Activated CD4-positive, alpha-beta T cell treated with anti-CD3 and anti-CD28 coated beads, Interleukin-2, amount 10 ng/mL, durations not matched to agents 24 days and 14 days (primary cell): ENCODE data around the gene HEMGN. TPM values are rescaled to one million over a fixed set of nuclear protein-coding genes. Genes with fewer than 3 reads are reported as not detected.

Source experiments
- DNase-seq: peaks from one replicate; pipeline ENCODE4 v3.0.0; 2022
- H3K27ac Mint-ChIP-seq: one replicate; pipeline ENCODE4 v1.8.0; 2022; ENCODE audit warnings: mild to moderate bottlenecking, mixed read lengths
- H3K27me3 Mint-ChIP-seq: one replicate; pipeline ENCODE4 v1.8.0; 2022; ENCODE audit warnings: mixed read lengths
- H3K36me3 Mint-ChIP-seq: one replicate; pipeline ENCODE4 v1.8.0; 2022; ENCODE audit warnings: low read depth, mild to moderate bottlenecking, mixed read lengths
- H3K4me1 Mint-ChIP-seq: one replicate; pipeline ENCODE4 v1.8.0; 2021; ENCODE audit warnings: mixed read lengths
- H3K4me3 Mint-ChIP-seq: one replicate; pipeline ENCODE4 v1.8.0; 2022; ENCODE audit warnings: mild to moderate bottlenecking, moderate library complexity, mixed read lengths
- H3K9me3 Mint-ChIP-seq: one replicate; pipeline ENCODE4 v1.8.0; 2021; ENCODE audit warnings: mixed read lengths
- intact Hi-C: fragments of 100-400 bp; cut with micrococcal nuclease; formaldehyde crosslinking; loops from one replicate; pipeline ENCODE4 v1.15.1; 2023
- total RNA-seq: library from RNA; stranded (reverse); gene quantifications from 2 replicates; pipeline ENCODE4 v1.2.3, GENCODE V29; 2022

The HEMGN gene
- total RNA-seq, 1 donor from 2014 or later: 0.54 TPM

DNA sequence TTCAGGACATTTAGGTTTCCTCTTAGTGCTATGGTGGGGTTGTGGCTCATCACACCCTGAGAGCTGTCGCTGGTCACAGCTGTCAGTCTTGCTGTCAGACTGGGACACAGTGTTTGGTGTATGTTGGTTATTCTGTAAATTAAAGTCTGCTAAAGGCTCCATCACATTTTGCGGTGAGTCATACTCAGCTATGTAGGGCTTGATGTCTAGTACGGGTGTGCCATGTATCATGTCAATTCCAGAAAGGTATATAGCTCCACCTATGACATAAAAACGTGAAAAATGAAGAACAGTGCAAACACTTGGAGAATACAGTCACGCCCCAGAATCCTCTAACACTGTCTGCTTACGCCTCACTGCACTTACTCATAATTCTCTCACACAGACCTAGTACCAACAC lies 27.6 kb downstream of the HEMGN start:
- Mint-ChIP-seq H3K4me1 (peaks cover 45% of the 10 kb centered on the region), H3K9me3 (peaks cover 4% of the 10 kb centered on the region), H3K27me3 (no peaks in the 10 kb centered on the region), H3K4me3 (no peak overlapping the region), H3K36me3 (peaks cover 63% of the 10 kb centered on the region), H3K27ac (peak overlapping the region; percentile 55)
- no peak for DNase-seq
- intact Hi-C loops: no loop called here

GRCh38 chr9:97908705-97909104 lies 29.3 kb downstream of the HEMGN start:
- Mint-ChIP-seq H3K4me1 (peaks cover 52% of the 10 kb centered on the region), H3K9me3 (peaks cover 4% of the 10 kb centered on the region), H3K36me3 (peaks cover 55% of the 10 kb centered on the region), H3K27ac (peak overlapping the region; percentile 46), H3K4me3 (peak overlapping the region; percentile 36), H3K27me3 (no peaks in the 10 kb centered on the region)
- intact Hi-C loops: loop anchor here (5.0 to 10.0 kb wide), 2 partner anchors 104 to 211 kb away; partner anchors contain the start of gene XPA
- no peak for DNase-seq

GRCh38 chr9:97907632-97908031 lies 30.3 kb downstream of the HEMGN start:
- H3K36me3 Mint-ChIP-seq: peaks cover 49% of the 10 kb centered on the region
- intact Hi-C loops: loop anchor here (5.0 to 10.0 kb wide), 2 partner anchors 103 to 210 kb away; partner anchors contain the start of gene XPA

DNA sequence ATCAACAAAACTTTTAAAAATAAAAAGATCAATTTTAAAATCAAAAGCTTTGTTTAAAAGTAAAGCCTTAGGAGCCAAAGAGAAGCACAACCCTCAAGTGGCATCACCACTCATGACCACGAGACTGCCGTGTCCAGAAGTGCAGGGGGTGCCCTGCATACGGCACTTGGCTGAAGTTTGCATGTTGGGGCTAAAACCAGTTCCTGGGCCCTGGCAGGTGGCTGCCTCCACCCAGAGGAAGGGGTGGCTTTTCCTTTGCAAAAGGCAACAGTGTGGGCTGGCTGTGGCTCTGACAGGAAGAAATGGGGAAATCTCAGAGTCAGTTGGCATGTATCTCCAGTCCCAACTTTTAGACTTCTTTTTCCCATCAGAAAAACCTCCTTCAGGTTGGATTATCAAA lies 30.9 kb downstream of the HEMGN start:
- peaks cover 4% of the 10 kb centered on the region for H3K9me3 Mint-ChIP-seq
- peak; percentile 81 for DNase-seq
- intact Hi-C loops: loop anchor here (5.0 to 10.0 kb wide), 2 partner anchors 102 to 210 kb away; partner anchors contain the start of gene XPA
- H3K27me3 Mint-ChIP-seq: no peaks in the 10 kb centered on the region
- H3K4me1 Mint-ChIP-seq: peaks cover 60% of the 10 kb centered on the region
- peaks cover 43% of the 10 kb centered on the region for H3K36me3 Mint-ChIP-seq
- peak overlapping the region; percentile 49 for H3K27ac Mint-ChIP-seq
- H3K4me3 Mint-ChIP-seq: no peak overlapping the region

More at GRCh38 chr9:97907632-97908031, 30.3 kb downstream of the HEMGN start:
- peak overlapping the region; percentile 22 for H3K27ac Mint-ChIP-seq
- H3K9me3 Mint-ChIP-seq: peaks cover 4% of the 10 kb centered on the region
- H3K27me3 Mint-ChIP-seq: no peaks in the 10 kb centered on the region
- peaks cover 57% of the 10 kb centered on the region for H3K4me1 Mint-ChIP-seq
- DNase-seq: peak; percentile 57
- peak overlapping the region; percentile 20 for H3K4me3 Mint-ChIP-seq

GRCh38 chr9:97906236-97906831 lies 31.6 kb downstream of the HEMGN start:
- peak; percentile 81 for DNase-seq
- no peaks in the 10 kb centered on the region for H3K27me3 Mint-ChIP-seq
- peaks cover 4% of the 10 kb centered on the region for H3K9me3 Mint-ChIP-seq
- H3K4me3 Mint-ChIP-seq: peak overlapping the region; percentile 78
- intact Hi-C loops: loop anchor here (5.0 to 10.0 kb wide), 2 partner anchors 102 to 209 kb away; partner anchors contain the start of gene XPA
- peak overlapping the region; percentile 93 for H3K27ac Mint-ChIP-seq
- peaks cover 66% of the 10 kb centered on the region for H3K4me1 Mint-ChIP-seq
- peaks cover 41% of the 10 kb centered on the region for H3K36me3 Mint-ChIP-seq

DNA sequence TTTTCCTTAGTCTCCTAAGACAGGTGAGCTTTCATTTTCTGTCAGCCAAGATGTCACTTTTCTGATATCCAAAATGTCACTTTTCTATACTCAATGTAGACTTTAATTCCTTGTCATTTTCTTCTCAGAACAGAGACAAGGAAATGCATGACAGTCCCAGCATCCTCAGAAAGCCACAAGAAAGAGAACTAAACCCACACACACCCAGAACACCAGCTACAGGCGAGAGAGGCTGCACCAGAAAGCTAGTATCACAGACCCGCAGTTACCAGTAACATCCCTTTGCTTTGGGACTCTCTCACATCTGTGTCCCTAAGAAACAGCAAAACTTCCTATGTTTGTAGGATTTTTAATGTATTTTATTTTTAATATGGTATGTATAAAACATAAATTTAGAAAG lies 32.7 kb downstream of the HEMGN start:
- H3K27me3 Mint-ChIP-seq: no peaks in the 10 kb centered on the region
- peaks cover 34% of the 10 kb centered on the region for H3K36me3 Mint-ChIP-seq
- peak overlapping the region; percentile 90 for H3K27ac Mint-ChIP-seq
- peaks cover 59% of the 10 kb centered on the region for H3K4me1 Mint-ChIP-seq
- intact Hi-C loops: loop anchor here (1.0 to 10.0 kb wide), 3 partner anchors 18 to 208 kb away; partner anchors contain the start of gene XPA
- peaks cover 4% of the 10 kb centered on the region for H3K9me3 Mint-ChIP-seq
- peak overlapping the region; percentile 78 for H3K4me3 Mint-ChIP-seq
- DNase-seq: peak; percentile 89

DNA sequence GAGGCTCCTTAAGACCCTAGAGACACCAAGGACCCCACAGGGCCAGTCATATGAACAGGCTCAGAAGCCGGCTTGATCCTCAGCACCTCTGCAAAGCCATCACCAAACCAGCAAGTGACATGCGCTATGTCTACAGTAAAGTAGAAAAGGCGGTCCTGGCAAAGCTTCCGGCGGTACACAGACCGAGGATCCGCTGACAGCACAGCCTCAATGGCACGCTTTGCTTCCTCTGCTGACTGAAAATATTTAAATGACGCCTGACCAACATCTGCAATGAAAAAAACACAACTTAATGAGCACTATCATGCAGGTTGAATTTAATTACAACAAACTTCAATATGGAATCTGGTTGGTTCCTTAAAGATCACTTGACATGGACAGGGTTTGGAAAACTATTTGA lies 33.2 kb downstream of the HEMGN start:
- H3K27ac Mint-ChIP-seq: peak overlapping the region; percentile 90
- H3K4me3 Mint-ChIP-seq: peak overlapping the region; percentile 78
- intact Hi-C loops: loop anchor here (1.0 to 10.0 kb wide), 4 partner anchors 19 to 207 kb away; partner anchors contain the start of gene XPA
- H3K27me3 Mint-ChIP-seq: no peaks in the 10 kb centered on the region
- DNase-seq: peak; percentile 90
- peaks cover 56% of the 10 kb centered on the region for H3K4me1 Mint-ChIP-seq
- H3K9me3 Mint-ChIP-seq: peaks cover 4% of the 10 kb centered on the region
- H3K36me3 Mint-ChIP-seq: peaks cover 33% of the 10 kb centered on the region

DNA sequence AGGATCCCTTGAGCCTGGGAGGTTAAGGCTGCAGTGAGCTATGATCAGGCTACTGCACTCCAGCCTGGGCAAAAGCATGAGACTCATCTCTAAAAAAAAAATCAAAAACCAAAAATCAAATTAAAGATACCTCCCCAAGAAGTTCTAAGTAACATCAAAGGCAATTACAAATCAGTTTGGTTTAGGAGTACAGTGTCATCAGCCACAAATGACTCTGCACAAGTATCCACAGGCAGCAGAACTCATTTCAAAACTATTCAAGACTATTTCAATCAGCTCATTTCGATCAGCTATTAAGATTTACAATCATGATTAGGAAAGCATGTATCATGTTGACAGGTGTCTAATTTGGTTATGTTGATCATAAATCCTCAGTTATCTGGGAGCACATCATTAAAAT lies 34.8 kb downstream of the HEMGN start:
- no peaks in the 10 kb centered on the region for H3K27me3 Mint-ChIP-seq
- intact Hi-C loops: loop anchor here (5.0 to 10.0 kb wide), 2 partner anchors 46 to 98 kb away; no protein-coding TSS in a partner anchor
- peaks cover 49% of the 10 kb centered on the region for H3K4me1 Mint-ChIP-seq
- peaks cover 4% of the 10 kb centered on the region for H3K9me3 Mint-ChIP-seq
- peak overlapping the region; percentile 11 for H3K4me3 Mint-ChIP-seq
- H3K27ac Mint-ChIP-seq: no peak overlapping the region
- peaks cover 26% of the 10 kb centered on the region for H3K36me3 Mint-ChIP-seq
- DNase-seq: no peak

GRCh38 chr9:97900738-97901565 lies 37.0 kb downstream of the HEMGN start:
- peak; percentile 76 for DNase-seq
- Mint-ChIP-seq H3K4me3 (no peak overlapping the region), H3K36me3 (peaks cover 20% of the 10 kb centered on the region), H3K27me3 (no peaks in the 10 kb centered on the region), H3K9me3 (no peaks in the 10 kb centered on the region), H3K27ac (no peak overlapping the region), H3K4me1 (peaks cover 33% of the 10 kb centered on the region)
- intact Hi-C loops: loop anchor here (1.0 to 10.0 kb wide), 4 partner anchors 11 to 191 kb away; no protein-coding TSS in a partner anchor

DNA sequence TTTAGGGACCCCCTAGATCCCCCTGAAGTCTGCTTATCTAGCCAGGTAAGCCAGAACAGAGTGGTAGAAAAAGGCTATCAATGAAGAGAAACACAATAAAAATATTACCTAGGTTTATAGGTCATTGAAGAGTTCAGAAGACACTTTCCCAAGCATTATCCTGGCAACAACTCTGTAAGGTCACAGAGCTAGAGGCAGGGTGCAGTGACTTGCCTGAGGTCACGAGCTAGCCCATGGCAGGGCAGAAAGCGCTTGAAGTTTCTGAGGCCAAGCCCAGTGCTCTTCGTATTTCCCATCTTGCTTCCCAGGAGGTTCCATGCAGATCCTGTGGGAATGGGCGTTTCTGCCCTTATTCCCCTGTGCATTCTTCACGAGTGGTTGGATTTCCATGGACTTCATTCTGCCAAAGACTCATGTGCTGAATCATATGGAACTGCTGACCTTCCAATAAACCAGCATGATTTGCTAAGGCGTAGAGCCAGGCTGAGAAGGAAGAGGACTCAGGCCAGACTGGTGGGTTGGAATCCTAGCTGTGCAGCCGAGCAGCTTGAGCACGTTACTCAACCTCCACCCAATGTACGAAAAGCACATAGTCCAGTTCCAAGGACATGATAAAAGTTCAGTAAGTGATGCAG lies 37.8 kb downstream of the HEMGN start:
- H3K36me3 Mint-ChIP-seq: peaks cover 20% of the 10 kb centered on the region

DNA sequence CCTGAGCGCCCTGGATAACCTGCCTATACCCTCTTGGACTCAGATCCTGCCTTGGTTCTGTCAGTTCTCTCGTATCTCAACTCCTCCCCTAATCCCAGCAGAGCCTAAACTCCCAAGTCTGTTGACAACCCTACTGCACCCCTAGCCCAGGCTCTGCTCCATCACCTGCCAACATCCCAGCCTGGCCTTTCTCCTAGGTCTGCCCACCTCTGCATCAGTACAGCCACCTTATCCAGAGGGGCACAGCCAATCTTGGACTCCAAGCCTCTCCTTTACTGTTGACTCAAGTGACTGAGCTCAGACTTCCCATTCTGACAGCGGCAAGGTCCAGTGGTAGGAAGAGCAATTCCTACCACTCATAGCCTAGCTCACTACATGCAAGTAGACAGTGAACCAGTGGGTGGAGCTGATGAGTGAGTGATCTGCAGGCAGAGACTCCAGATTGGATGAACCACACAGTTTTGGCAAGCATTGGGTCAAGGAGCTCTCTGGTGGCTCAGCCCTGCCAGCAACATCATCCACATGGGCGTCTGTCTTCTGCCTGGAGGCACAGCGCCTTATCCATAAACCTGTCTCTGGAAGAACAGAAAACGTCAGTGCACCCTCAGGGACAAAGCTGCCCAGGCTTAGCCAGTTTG lies 42.2 kb downstream of the HEMGN start:
- peaks cover 4% of the 10 kb centered on the region for H3K4me1 Mint-ChIP-seq
- H3K27me3 Mint-ChIP-seq: no peaks in the 10 kb centered on the region
- peaks cover 7% of the 10 kb centered on the region for H3K36me3 Mint-ChIP-seq
- intact Hi-C loops: no loop called here
- H3K4me3 Mint-ChIP-seq: no peak overlapping the region
- H3K9me3 Mint-ChIP-seq: peaks cover 4% of the 10 kb centered on the region
- DNase-seq: no peak
- H3K27ac Mint-ChIP-seq: no peak overlapping the region

More for the DNA sequence above, 37.8 kb downstream of the HEMGN start:
- Mint-ChIP-seq H3K4me3 (no peak overlapping the region), H3K27ac (no peak overlapping the region), H3K4me1 (peaks cover 29% of the 10 kb centered on the region), H3K27me3 (no peaks in the 10 kb centered on the region), H3K9me3 (no peaks in the 10 kb centered on the region)
- no peak for DNase-seq
- intact Hi-C loops: loop anchor here (5.0 to 10.0 kb wide), 2 partner anchors 43 to 95 kb away; no protein-coding TSS in a partner anchor

GRCh38 chr9:97895211-97895610 lies 42.8 kb downstream of the HEMGN start:
- Mint-ChIP-seq H3K27ac (no peak overlapping the region), H3K9me3 (peaks cover 4% of the 10 kb centered on the region), H3K27me3 (no peaks in the 10 kb centered on the region), H3K36me3 (peaks cover 5% of the 10 kb centered on the region), H3K4me3 (no peak overlapping the region), H3K4me1 (peaks cover 5% of the 10 kb centered on the region)
- no peak for DNase-seq
- intact Hi-C loops: no loop called here

DNA sequence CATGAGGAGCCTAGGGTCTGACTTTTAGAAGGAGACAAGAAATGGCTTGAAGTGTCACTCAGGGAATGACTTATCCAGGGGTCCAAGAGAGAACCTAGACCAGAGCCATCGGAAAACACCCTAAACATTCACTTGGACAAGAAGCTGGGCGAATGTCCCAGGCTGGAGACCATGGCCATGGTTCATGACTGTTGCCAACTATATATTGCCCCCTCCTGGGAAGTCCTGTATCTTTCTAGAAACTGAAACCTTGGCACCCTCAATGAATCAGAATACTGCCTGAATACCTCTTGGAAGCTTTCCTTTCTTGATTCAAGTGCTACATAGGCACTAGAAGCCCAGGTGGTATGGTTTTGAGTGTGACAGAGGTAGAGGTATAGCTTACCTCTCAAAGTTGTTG lies 45.6 kb downstream of the HEMGN start:
- DNase-seq: no peak
- Mint-ChIP-seq H3K27ac (no peak overlapping the region), H3K36me3 (peaks cover 1% of the 10 kb centered on the region), H3K9me3 (peaks cover 4% of the 10 kb centered on the region), H3K4me1 (peaks cover 9% of the 10 kb centered on the region), H3K4me3 (no peak overlapping the region), H3K27me3 (peaks cover 3% of the 10 kb centered on the region)
- intact Hi-C loops: loop anchor here (5.0 kb wide), 1 partner anchor 60 kb away; no protein-coding TSS in a partner anchor
